PFSK-1 (cell line): ENCODE results near the gene CCDC90B. TPM values are rescaled to one million over a fixed set of nuclear protein-coding genes. Genes with fewer than 3 reads are reported as not detected.
A peak's percentile ranks its signal among the peaks of the same experiment; 100 is the strongest.

ENCODE experiments used
- FOXP2 ChIP-seq: optimal IDR thresholded peaks from 2 replicates; pipeline ENCODE3; 2011; ENCODE audit warnings: borderline replicate concordance, control low read depth, inconsistent platforms; ENCODE audit not compliant: insufficient read depth; ENCODE audit errors: extremely low read length, extremely low read depth
- POLR2AphosphoS5 ChIP-seq: IDR thresholded peaks from 2 replicates; pipeline ENCODE4 v1.6.1; 2012; ENCODE audit warnings: low read depth, mild to moderate bottlenecking, control low read depth, low read length, moderate library complexity
- SIN3A ChIP-seq: IDR thresholded peaks from 2 replicates; pipeline ENCODE4 v1.6.1; 2012; ENCODE audit warnings: mild to moderate bottlenecking, low read length, moderate library complexity, borderline replicate concordance; ENCODE audit not compliant: insufficient read depth
- TAF1 ChIP-seq: IDR thresholded peaks from 2 replicates; pipeline ENCODE4 v1.6.1; 2012; ENCODE audit warnings: low read length, control low read depth, borderline replicate concordance; ENCODE audit not compliant: insufficient read depth
- polyA plus RNA-seq: library from polyadenylated mRNA; unstranded; fragments of >200 nt; gene quantifications from one replicate; pipeline ENCODE4 v1.2.1, GENCODE V29; 2012; ENCODE audit warnings: low read depth, missing spikeins; ENCODE audit not compliant: insufficient read length
- TF ChIP-seq, protein P1 (sequence below), 2 experiments: IDR thresholded peaks; 2 replicates each; pipeline versions ENCODE4 v1.6.1 to v1.8.0; 2011 to 2012; ENCODE audit warnings: low read depth in 2 of 2, low read length in 2 of 2, control low read depth in 1 of 2, inconsistent platforms in 1 of 2, mild to moderate bottlenecking in 1 of 2, moderate library complexity in 1 of 2; ENCODE audit not compliant: insufficient read depth in 1 of 2

CCDC90B gene, protein sequence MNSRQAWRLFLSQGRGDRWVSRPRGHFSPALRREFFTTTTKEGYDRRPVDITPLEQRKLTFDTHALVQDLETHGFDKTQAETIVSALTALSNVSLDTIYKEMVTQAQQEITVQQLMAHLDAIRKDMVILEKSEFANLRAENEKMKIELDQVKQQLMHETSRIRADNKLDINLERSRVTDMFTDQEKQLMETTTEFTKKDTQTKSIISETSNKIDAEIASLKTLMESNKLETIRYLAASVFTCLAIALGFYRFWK
- polyA plus RNA-seq, result 14.7 TPM

DNA sequence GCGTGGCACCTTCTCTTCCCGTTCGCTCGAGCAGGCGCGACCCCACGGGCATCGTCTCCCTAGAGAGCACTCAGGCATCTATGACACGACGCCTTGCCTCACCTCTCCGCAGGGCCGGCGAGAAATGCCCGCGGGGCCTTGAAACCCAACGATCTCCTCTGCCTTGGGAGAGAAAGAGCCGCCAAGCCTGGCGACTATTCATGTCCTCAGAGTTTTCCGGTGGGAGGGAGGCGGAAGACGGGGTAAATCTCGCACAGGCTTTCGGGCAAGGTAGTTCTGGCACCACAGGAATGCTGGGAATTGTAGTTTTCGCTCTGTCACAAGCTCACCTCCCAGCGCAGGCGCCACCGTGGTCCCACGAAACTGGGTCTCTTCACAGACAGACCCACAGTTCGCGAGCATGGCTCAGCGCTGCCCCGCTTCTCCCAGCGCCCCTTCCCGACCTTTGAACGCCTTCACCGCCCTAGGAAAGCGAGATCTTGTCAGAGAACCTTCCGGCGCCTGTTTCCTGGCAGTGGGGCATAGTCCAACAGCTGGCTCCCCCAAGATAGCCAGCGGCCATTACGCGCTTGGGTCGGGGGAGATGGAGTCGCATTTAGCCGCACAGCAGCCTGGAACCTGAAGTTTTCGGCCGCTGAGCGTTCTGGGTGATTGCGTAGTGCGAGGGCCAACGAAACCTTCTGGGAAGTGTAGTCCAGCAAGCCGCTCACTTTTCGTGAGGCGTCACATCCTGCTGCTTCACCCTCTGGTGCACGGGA, at the start of gene CCDC90B:
Gene CCDC90B (minus strand): TSS at position 597 of the 758 bp plus-strand sequence. CDS start 395 bp downstream, at position 202.
- TF ChIP-seq POLR2AphosphoS5, result peak; percentile 98
- TF ChIP-seq SIN3A, result peak; percentile 73; the same call in 1 of the 2 replicates
- no peak for TF ChIP-seq FOXP2
- TF ChIP-seq TAF1, result peak; percentile 84; the same call in 1 of the 2 replicates
- TF ChIP-seq, protein P1, sequence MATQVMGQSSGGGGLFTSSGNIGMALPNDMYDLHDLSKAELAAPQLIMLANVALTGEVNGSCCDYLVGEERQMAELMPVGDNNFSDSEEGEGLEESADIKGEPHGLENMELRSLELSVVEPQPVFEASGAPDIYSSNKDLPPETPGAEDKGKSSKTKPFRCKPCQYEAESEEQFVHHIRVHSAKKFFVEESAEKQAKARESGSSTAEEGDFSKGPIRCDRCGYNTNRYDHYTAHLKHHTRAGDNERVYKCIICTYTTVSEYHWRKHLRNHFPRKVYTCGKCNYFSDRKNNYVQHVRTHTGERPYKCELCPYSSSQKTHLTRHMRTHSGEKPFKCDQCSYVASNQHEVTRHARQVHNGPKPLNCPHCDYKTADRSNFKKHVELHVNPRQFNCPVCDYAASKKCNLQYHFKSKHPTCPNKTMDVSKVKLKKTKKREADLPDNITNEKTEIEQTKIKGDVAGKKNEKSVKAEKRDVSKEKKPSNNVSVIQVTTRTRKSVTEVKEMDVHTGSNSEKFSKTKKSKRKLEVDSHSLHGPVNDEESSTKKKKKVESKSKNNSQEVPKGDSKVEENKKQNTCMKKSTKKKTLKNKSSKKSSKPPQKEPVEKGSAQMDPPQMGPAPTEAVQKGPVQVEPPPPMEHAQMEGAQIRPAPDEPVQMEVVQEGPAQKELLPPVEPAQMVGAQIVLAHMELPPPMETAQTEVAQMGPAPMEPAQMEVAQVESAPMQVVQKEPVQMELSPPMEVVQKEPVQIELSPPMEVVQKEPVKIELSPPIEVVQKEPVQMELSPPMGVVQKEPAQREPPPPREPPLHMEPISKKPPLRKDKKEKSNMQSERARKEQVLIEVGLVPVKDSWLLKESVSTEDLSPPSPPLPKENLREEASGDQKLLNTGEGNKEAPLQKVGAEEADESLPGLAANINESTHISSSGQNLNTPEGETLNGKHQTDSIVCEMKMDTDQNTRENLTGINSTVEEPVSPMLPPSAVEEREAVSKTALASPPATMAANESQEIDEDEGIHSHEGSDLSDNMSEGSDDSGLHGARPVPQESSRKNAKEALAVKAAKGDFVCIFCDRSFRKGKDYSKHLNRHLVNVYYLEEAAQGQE (IDR thresholded peaks at IDR 0.05; ENCODE audit: insufficient read depth in 1 of 2, low read depth in 2 of 2, low read length in 2 of 2), result no peak

DNA sequence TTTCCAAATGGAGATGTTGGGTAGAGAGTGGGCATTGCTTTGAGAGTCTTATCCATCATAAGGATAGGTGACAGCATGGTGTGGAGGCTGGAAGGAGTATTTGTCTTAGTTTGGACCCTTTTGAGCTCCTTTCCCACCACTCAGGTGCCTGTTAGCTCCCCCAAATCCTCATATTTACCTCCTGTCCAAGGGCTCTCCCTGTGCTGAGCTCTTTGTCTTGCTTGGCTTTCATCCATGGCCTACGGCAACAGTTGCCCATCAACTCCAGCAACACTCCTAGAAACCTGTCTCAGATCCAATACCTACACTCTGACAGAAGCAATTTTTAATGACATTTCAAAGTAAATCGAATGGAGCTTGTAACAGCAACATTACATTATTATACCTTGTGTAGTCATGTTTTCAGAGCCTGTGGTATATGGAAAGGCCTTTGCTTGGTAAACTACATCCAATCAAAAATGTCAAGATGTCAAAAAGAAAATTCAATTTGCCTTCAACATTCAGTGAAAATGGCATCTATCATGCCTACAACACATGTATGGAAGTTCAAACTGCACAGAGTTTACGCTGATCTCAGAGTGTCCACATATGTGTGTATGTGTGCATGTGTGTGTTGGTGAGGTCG, 49.4 kb upstream of the CCDC90B start:
- TF ChIP-seq FOXP2, result no peak
- TF ChIP-seq, protein P1 (IDR thresholded peaks at IDR 0.05; ENCODE audit: insufficient read depth in 1 of 2, low read depth in 2 of 2, low read length in 2 of 2), result no peak
- no peak for TF ChIP-seq TAF1
- no peak for TF ChIP-seq POLR2AphosphoS5
- TF ChIP-seq SIN3A, result no peak

DNA sequence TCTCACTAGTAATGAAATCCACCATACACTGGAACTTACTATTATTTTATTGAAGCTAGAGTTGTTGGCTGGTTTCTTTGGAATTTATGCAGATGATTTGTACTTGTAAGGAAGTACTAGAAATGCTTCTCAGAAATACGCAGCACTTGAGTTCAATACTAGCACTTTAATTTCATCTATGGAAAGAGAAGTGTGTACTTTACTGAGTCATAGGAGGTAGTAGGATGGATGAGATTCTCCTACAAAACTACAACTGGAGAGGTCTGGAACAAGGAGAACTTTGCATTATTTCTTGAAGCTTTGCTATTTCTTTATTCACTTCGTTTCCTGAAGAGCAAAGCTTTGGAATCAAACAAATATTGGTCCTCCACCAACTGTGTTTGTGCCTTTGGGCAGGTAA, 44.1 kb upstream of the CCDC90B start:
- TF ChIP-seq SIN3A (no peak), FOXP2 (no peak), POLR2AphosphoS5 (no peak), TAF1 (no peak)
- TF ChIP-seq, protein P1 (IDR thresholded peaks at IDR 0.05; ENCODE audit: insufficient read depth in 1 of 2, low read depth in 2 of 2, low read length in 2 of 2), result no peak

DNA sequence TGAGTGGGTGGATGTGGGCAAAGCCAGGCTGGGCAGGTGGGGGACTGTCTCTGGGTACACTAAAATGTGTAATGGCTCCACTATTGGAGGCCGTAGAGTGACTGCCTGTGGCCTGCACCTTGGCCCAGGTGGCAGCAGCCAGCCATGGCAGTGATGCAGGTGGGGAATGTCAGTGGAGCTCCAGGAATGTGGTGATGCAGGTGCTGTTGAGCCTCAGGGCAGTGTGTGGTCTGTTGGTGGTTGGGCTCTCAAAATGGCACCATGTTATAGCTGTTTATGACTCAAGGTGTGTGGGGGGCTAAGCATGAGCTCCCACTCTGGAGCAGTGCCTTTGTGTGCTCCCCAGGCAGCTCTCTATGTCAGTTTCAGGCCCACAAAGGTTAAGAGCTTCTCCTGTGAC, 40.2 kb upstream of the CCDC90B start:
- TF ChIP-seq, protein P1 (IDR thresholded peaks at IDR 0.05; ENCODE audit: insufficient read depth in 1 of 2, low read depth in 2 of 2, low read length in 2 of 2), result no peak
- TF ChIP-seq POLR2AphosphoS5, result no peak
- TF ChIP-seq SIN3A, result no peak
- TF ChIP-seq FOXP2, result no peak
- no peak for TF ChIP-seq TAF1
